Activated CD4-positive, CD25-positive, alpha-beta regulatory T cell (primary cell): ENCODE results near the gene SUGP2.

Source experiments
- DNase-seq, 4 experiments: peaks; one replicate each; lab custom pipeline; 2025; lab: John Stamatoyannopoulos, UW

Gene SUGP2

GRCh38 chr19:19033426-19034203, at the start of gene SUGP2, which contains the start of gene ARMC6:
Gene SUGP2, minus strand, starts transcription at chr19:19033517. Its CDS starts 2,446 bp downstream, at chr19:19031071.
Gene ARMC6, plus strand, starts transcription at chr19:19033603. Its CDS starts 607 bp downstream, at chr19:19034210.
- DNase-seq, result peak; percentile 72 to 87 (median 86)

DNA sequence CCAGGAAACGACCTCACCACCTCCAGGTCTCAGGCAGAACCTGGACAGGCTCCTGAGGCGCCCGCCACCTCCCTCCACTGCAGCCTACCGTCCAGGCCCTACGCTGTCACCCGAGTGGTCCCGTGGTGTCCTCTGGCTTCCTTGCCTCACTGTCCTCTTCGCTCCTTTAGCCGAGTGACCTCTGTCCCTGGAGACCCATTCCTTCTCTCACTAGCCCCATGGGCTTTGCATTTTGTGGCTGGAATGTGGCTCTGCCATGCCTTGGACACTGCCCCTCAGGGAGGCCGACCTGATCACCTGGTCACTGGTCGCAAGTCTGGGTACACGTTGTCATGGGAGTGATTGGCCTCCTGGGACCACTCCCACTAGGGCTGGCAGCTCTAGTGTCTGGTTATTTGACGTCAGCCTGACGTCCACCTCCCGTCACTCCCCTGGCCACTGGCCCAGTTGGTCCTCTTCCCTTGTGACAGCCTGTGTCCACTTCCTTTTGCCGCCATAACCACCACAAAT, 48.4 kb upstream of the SUGP2 start:
- no peak for DNase-seq

DNA sequence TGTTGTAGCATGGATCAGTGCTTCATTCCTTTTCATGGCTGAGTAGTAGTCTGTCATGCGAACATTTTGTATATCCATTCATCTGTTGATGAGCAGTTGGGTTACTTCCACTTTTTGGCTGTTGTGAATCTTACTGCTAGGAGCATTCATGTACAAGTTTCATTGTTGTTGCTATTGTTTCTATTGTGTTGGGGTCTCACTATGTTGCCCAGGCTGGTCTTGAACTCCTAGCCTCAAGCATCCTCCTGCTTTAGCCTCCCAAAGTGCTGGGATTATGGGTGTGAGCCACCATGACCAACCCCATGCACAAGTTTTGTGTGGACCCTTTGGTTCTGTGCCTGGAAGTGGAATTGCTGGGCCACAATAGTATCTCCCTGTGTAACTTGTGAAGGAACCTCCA, 46.3 kb upstream of the SUGP2 start:
- DNase-seq, result no peak

- DNase-seq, result no peak
Measured at GRCh38 chr19:19078801-19079200, 45.5 kb upstream of the SUGP2 start.

- no peak for DNase-seq
Measured at GRCh38 chr19:19077103-19077502, 43.8 kb upstream of the SUGP2 start.

GRCh38 chr19:19076476-19076875, 43.2 kb upstream of the SUGP2 start:
- no peak for DNase-seq

- no peak for DNase-seq
Measured at GRCh38 chr19:19075126-19075525, 41.8 kb upstream of the SUGP2 start.

- no peak for DNase-seq
Measured at GRCh38 chr19:19074196-19074882, 41.0 kb upstream of the SUGP2 start.

- DNase-seq, result no peak
Measured at GRCh38 chr19:19071897-19072296, 38.6 kb upstream of the SUGP2 start.

- no peak for DNase-seq
Measured at GRCh38 chr19:19068659-19069654, 35.6 kb upstream of the SUGP2 start.

GRCh38 chr19:19067276-19068072, 34.2 kb upstream of the SUGP2 start:
- DNase-seq, result no peak

- DNase-seq, result peak in 1 of 4 experiments; percentile 23
Measured at GRCh38 chr19:19064811-19065745, 31.8 kb upstream of the SUGP2 start.

DNA sequence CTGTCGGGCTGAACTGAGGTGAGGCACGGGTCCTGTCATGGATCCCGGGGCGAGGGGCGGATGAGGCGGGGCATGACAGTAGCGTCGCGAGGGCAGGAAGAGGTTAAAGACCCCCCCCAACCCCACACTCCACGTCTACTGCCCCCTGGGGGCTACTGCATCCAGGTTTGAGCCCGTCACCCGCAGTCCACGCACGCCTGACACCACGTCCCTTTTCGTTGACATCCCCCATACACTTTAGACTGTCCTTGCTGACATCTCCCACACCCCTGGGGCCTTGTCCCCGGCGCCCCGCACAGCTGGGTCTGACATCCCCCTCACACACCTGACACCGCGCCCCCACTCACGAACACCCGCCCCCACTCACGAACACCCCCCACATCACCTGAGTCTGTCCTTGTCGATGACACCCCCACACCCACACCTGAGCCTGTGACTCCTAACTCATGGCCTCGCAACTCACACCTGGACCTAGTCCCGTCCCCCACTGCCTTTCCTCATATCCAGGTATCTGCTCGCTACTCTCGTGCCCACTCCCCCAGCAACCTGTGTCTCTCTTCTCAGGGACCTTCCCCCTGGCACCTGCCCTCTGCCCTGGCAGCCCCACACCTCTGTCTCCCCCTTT, 30.9 kb upstream of the SUGP2 start:
- DNase-seq, result peak in 3 of 4 experiments; percentile 64 to 73 (median 68)

DNA sequence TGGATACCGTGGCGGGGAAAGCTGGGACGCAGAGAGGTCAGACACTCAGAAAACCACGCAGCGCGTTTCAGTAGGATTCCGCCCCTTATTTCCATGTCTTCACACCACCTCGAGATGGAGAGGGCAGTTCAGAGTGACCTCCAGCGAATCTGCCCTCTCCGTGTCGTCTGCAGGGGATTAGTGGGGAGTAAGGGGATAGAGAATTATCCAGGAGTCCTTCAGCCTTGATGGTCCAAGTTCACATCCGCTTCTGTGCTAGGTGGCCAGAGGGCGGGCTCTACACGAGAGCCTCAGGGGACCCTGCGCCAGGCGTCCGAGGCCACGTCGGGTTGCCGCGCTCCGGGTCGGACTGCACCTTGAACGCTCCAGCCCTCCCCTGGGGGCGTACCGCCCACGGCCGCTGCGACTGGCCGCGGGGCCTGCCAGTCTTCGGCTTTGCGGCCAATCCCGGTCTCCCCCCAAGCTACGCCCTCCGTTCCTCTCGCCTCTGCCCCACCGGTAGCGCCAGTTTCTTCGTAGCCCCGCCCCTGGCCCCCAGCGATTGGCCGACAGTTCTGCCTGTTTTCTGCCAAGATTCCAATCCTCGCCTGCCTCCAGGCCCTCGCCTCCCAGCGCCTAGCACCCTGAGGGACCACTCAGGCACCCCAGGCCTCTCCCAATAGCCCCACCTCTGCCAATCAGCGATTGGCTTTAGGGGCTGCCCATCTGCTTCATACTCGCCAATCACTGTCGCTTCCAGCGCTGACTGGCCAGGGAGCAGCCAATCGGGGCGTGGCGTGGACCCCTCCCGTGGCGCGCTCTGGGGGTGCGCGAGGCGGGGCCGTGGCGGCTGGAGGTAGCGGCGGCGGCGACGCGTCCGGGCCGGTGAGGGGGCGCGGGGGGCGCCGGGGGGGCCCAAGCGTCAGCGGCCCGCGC, 30.1 kb upstream of the SUGP2 start, which contains the start of gene SLC25A42:
Gene SLC25A42, plus strand, starts transcription at position 812 of the 915 bp plus-strand sequence. CDS start 32,131 bp downstream, outside the sequence.
- peak; percentile 96 to 98 (median 98) for DNase-seq

DNA sequence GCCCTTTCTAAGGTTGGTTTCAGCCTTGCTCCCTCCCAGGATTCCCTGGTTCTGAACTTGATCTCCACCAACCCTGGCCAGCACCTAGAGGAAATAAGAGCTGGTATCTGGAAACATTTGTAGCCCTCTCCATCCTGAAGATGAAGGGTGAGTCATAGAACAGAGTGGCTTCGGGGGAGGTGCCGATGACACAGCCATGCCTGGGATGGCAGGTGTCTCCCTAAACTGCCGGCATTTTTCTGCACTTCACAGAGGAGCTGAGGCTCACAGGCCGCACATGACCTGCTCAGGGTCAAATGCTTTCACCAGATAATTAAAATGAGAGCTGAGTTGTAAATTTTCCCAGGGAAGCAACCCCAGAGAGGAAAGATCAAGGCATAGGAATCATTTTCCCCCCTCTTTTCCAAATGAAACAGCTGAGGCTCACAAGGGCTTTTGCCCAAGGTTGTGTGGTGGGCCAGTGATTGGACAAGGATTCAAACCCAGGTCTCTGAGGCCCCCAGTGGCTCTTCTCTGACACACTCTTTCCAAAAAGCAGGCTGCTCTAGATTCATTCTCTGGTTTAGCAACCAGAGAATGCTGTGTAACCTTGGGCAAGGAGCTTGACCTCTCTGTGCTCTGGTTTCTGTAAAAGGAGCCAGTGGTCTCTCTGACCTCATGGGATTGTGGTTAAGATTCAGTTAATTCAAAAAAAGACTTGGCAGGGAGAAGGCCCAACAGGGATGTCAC, 29.3 kb upstream of the SUGP2 start:
- DNase-seq, result peak in 1 of 4 experiments; percentile 7

- no peak for DNase-seq
Measured at GRCh38 chr19:19061506-19061905, 28.2 kb upstream of the SUGP2 start.
